Measurements from ENCODE around the gene RAB14. TPM values are rescaled to one million over a fixed set of nuclear protein-coding genes. Genes with fewer than 3 reads are reported as not detected.

RAB14 gene
- total and polyA plus RNA-seq, 10 of the 15 experiments (the other 5 are each of a cell fraction or from before 2014, with no cell fraction given), result 16.7 to 59.9 (median 25.4) TPM

GRCh38 chr9:121183666-121184423, 17.8 kb downstream of the RAB14 start:
- no peak overlapping the region for H3K9ac ChIP-seq (ENCODE audit: control insufficient read depth, insufficient read depth, low read length)
- no peaks in the 10 kb centered on the region for H3K27me3 ChIP-seq (replicated peaks in 1 of 2; ENCODE audit: control insufficient read depth in 2 of 2, insufficient read depth in 2 of 2, low read length in 1 of 2)
- peaks cover 2 to 25% of the 10 kb centered on the region in 2 experiments for H3K36me3 ChIP-seq (ENCODE audit: control insufficient read depth in 2 of 2, insufficient read depth in 2 of 2, low read length in 1 of 2)
- H3K79me2 ChIP-seq (ENCODE audit: control insufficient read depth, insufficient read depth, low read length), result peaks cover 58% of the 10 kb centered on the region
- ATAC-seq, result peak; percentile 19
- RAD21 ChIA-PET (ENCODE audit: unreplicated experiment), result interaction anchor here (0.7 to 1.4 kb wide), 4 partner anchors 27 to 95 kb away, joined by 3 to 5 read pairs (median 3); no protein-coding TSS in a partner anchor
- 0 out of 2 replicates have a peak overlapping the region, but pooled peaks have one; percentile 15 for H3K27ac ChIP-seq (ENCODE audit: control insufficient read depth, insufficient read depth)
- no peak overlapping the region for H3K4me2 ChIP-seq (ENCODE audit: control insufficient read depth, insufficient read depth)
- H4K20me1 ChIP-seq (ENCODE audit: control insufficient read depth, insufficient read depth), result no peaks in the 10 kb centered on the region
- CTCF ChIA-PET, result interaction anchor here (0.7 to 1.7 kb wide), 10 partner anchors 8 to 300 kb away, joined by 3 to 7 read pairs (median 4); no protein-coding TSS in a partner anchor
- SMC1A ChIA-PET (ENCODE audit: uncharacterized antibody, unreplicated experiment), result interaction anchor here (0.9 to 1.5 kb wide), 8 partner anchors 8 to 203 kb away, joined by 3 read pairs; no protein-coding TSS in a partner anchor
- H3K9me3 ChIP-seq (replicated peaks; ENCODE audit: control insufficient read depth, insufficient read depth, low read length), result no peaks in the 10 kb centered on the region
- intact Hi-C loops (cut with micrococcal nuclease; ENCODE audit: unreplicated experiment) (no loop called here), in situ Hi-C loops (cut with MboI) (no loop called here)
- DNase-seq (ENCODE audit: low read depth, low spot score), result no peak
- FAIRE-seq, result no peak
- TF ChIP-seq GATAD2B (conservative IDR thresholded peaks at IDR 0.05; ENCODE audit: low read depth) (no peak), BRCA1 (IDR thresholded peaks at IDR 0.05; ENCODE audit: low read depth, low read length) (no peak), BMI1 (IDR thresholded peaks at IDR 0.05; ENCODE audit: borderline replicate concordance) (no peak), CBX5 (IDR thresholded peaks at IDR 0.05; ENCODE audit: low read depth) (no peak), BCLAF1 (IDR thresholded peaks at IDR 0.05) (no peak), TARDBP (IDR thresholded peaks at IDR 0.05; ENCODE audit: borderline replicate concordance) (no peak), IRF5 (IDR thresholded peaks at IDR 0.05; ENCODE audit: borderline replicate concordance) (no peak), BCL3 (IDR thresholded peaks at IDR 0.05; ENCODE audit: borderline replicate concordance, insufficient read depth, low read depth, low read length, poor library complexity, severe bottlenecking) (no peak)
- peaks cover 12% of the 10 kb centered on the region for H3K4me1 ChIP-seq (ENCODE audit: control insufficient read depth, insufficient read depth, low read length)
- POLR2A ChIA-PET, result interaction anchor here (0.6 to 1.5 kb wide), 6 partner anchors 8 to 293 kb away, joined by 3 to 4 read pairs (median 3); no protein-coding TSS in a partner anchor
- no peak overlapping the region for H2AFZ ChIP-seq (ENCODE audit: control insufficient read depth, low read depth, low read length)
- no peak overlapping the region for H3K4me3 ChIP-seq
- 17% methylated on average over 3 of the region's 3 CpGs for WGBS (ENCODE audit: insufficient coverage, insufficient replicate concordance, low lambda C conversion rate, missing lambda C conversion rate)
- BruUV-seq (replicated peaks), result no TSS peak
